AG04449 (cell line): ENCODE data around the gene MYH16.
"Not testable (repeated sequence)": the region's sequence is repeated elsewhere in the genome, so short reads cannot be mapped to it uniquely, and the experiment has no call there.

Source experiments
- CTCF ChIA-PET: fragments of 350-600 bp; formaldehyde crosslinking; extraction: SDS; loops from one replicate; lab custom pipeline; 2021; ENCODE audit warnings: antibody characterized with exemption; lab: Yijun Ruan, JAX
- POLR2A ChIA-PET: fragments of 400-600, 350-600 bp; formaldehyde crosslinking; extraction: SDS; loops from one replicate; lab custom pipeline; 2020; ENCODE audit warnings: antibody characterized with exemption, inconsistent platforms; lab: Yijun Ruan, JAX
- DNase-seq: peaks from one replicate; pipeline ENCODE4 v3.0.0-alpha.2; 2010; ENCODE audit warnings: low read depth, low spot score
- H3K4me3 ChIP-seq: 2 replicates; pipeline ENCODE4 v1.5.1; 2011; ENCODE audit warnings: low read depth, mild to moderate bottlenecking, control low read depth, low read length
- CTCF ChIP-seq: IDR thresholded peaks from one replicate; pipeline ENCODE4 v1.5.1; 2011; ENCODE audit warnings: mild to moderate bottlenecking, moderate library complexity, low read length, control low read depth, inconsistent platforms; ENCODE audit not compliant: insufficient read depth; ENCODE audit errors: missing control alignments

The MYH16 gene

GRCh38 chr7:99326408-99326782 lies 53.8 kb downstream of the MYH16 start:
- TF ChIP-seq CTCF, result no peak
- peak overlapping the region; percentile 98 for H3K4me3 ChIP-seq
- POLR2A ChIA-PET, result interaction anchor here (1.2 kb wide), 1 partner anchor 100 kb away, joined by 3 read pairs; no protein-coding TSS in a partner anchor
- DNase-seq, result no peak
- CTCF ChIA-PET, result interaction anchor here (1.0 to 8.1 kb wide), 4 partner anchors 16 to 285 kb away, joined by 3 to 68 read pairs (median 4); no protein-coding TSS in a partner anchor

GRCh38 chr7:99330314-99330961 lies 57.8 kb downstream of the MYH16 start:
- CTCF ChIA-PET, result interaction anchor here (1.4 to 3.1 kb wide), 2 partner anchors 9 to 17 kb away, joined by 3 to 14 read pairs; no protein-coding TSS in a partner anchor
- POLR2A ChIA-PET, result interaction anchor here (0.6 kb wide), 1 partner anchor 45 kb away, joined by 4 read pairs; no protein-coding TSS in a partner anchor
- peak; percentile 49 for DNase-seq

GRCh38 chr7:99331002-99331401 lies 58.4 kb downstream of the MYH16 start:
- no peak for TF ChIP-seq CTCF
- DNase-seq, result no peak
- ChIA-PET POLR2A (no interaction called here), CTCF (interaction anchor here (1.1 kb wide), 1 partner anchor 34 kb away, joined by 3 read pairs; no protein-coding TSS in a partner anchor)
- H3K4me3 ChIP-seq, result no peak overlapping the region

More at GRCh38 chr7:99330314-99330961, 57.8 kb downstream of the MYH16 start:
- not testable (repeated sequence) for H3K4me3 ChIP-seq

- no peak overlapping the region for H3K4me3 ChIP-seq
- no peak for DNase-seq
- ChIA-PET CTCF (interaction anchor here (1.2 kb wide), 1 partner anchor 10 kb away, joined by 3 read pairs; no protein-coding TSS in a partner anchor), POLR2A (no interaction called here)
- TF ChIP-seq CTCF, result no peak
These were observed 67.0 kb downstream of the MYH16 start for GRCh38 chr7:99339595-99339994.

- DNase-seq, result no peak
- CTCF ChIA-PET, result no interaction called here
- POLR2A ChIA-PET, result no interaction called here
- no peak overlapping the region for H3K4me3 ChIP-seq
- TF ChIP-seq CTCF, result no peak
These were observed 68.0 kb downstream of the MYH16 start for GRCh38 chr7:99340659-99341058.

GRCh38 chr7:99344061-99344647 lies 71.5 kb downstream of the MYH16 start:
- ChIA-PET CTCF (interaction anchor here (0.7 kb wide), 1 partner anchor 10 kb away, joined by 4 read pairs; no protein-coding TSS in a partner anchor), POLR2A (no interaction called here)
- no peak for TF ChIP-seq CTCF
- H3K4me3 ChIP-seq, result no peak overlapping the region
- no peak for DNase-seq

GRCh38 chr7:99350641-99351040 lies 78.0 kb downstream of the MYH16 start:
- POLR2A ChIA-PET, H3K4me3 ChIP-seq, DNase-seq: not testable (repeated sequence)
- CTCF ChIA-PET, result interaction anchor here (0.5 to 1.3 kb wide), 3 partner anchors 13 to 38 kb away, joined by 3 to 4 read pairs (median 3); no protein-coding TSS in a partner anchor
